K562 (cell line): Measurements from ENCODE around the gene ASIC3. TPM values are rescaled to one million over a fixed set of nuclear protein-coding genes. Genes with fewer than 3 reads are reported as not detected.
A peak's percentile ranks its signal among the peaks of the same experiment; 100 is the strongest.

Experiments used
- ATF1 ChIP-seq, 2 experiments: fragments of 450-650 bp in 1 of 2; IDR thresholded peaks; 2 replicates each; pipeline ENCODE4 v1.6.1; 2016; ENCODE audit warnings: missing compliant biosample characterization in 1 of 2, missing genetic modification characterization in 1 of 2
- CBFA2T2 ChIP-seq: fragments of 450-650 bp; conservative IDR thresholded peaks from 2 replicates; pipeline ENCODE4 v1.6.1; 2017; ENCODE audit warnings: mild to moderate bottlenecking
- GTF2E2 ChIP-seq: fragments of 200-800 bp; sonication (Bioruptor generic); IDR thresholded peaks from 2 replicates; pipeline ENCODE4 v1.6.1; 2016; ENCODE audit warnings: missing genetic modification characterization, missing compliant biosample characterization
- HDGF ChIP-seq: fragments of 450-650 bp; IDR thresholded peaks from 2 replicates; pipeline ENCODE4 v1.6.1; 2016
- HSF4 ChIP-seq: fragments of 250-450 bp; sonication (Bioruptor Pico); IDR thresholded peaks from 2 replicates; pipeline ENCODE4 v2.1.2; 2022; ENCODE audit warnings: mild to moderate bottlenecking, moderate library complexity, borderline replicate concordance
- NFE2 ChIP-seq: IDR thresholded peaks from 2 replicates; pipeline ENCODE4 v1.6.1; 2014; ENCODE audit warnings: antibody characterized with exemption, low read depth
- polyA plus RNA-seq, 8 experiments: library from polyadenylated mRNA; depleted of rRNA in 4 of 8; stranded (reverse) in 5 of 8; unstranded in 3 of 8; fragments of >200 nt; fragmentation: Nextera tagmentation in 2 of 8; fragmentation: Illumina TruSeq in 1 of 8; extraction: Ambion mirVana in 2 of 8; extraction: Trizol in 1 of 8; gene quantifications; 2 replicates each; pipeline versions ENCODE4 v1.2.1 to v1.2.3, GENCODE V29; 2011 to 2014; ENCODE audit warnings: inconsistent platforms in 1 of 8, missing spikeins in 1 of 8
- total RNA-seq, 7 experiments: library from RNA; depleted of rRNA in 6 of 7; stranded (reverse); fragments of >200 nt in 6 of 7; fragmentation: Illumina TruSeq in 2 of 7; extraction: Trizol in 2 of 7; gene quantifications; 2 replicates each; pipeline versions ENCODE4 v1.2.1 to v1.2.3, GENCODE V29; 2011 to 2021; ENCODE audit warnings: low replicate concordance in 1 of 7
- TF ChIP-seq, protein P1 (sequence below): fragments of 450-650 bp; IDR thresholded peaks from 2 replicates; pipeline ENCODE4 v1.6.1; 2017; ENCODE audit warnings: antibody characterized with exemption, mild to moderate bottlenecking
- TF ChIP-seq, protein P2 (sequence below): sonication (generic); IDR thresholded peaks from 2 replicates; pipeline ENCODE4 v1.6.1; 2016
- TF ChIP-seq, protein P3 (sequence below), 3 experiments: IDR thresholded peaks in 2 of 3; conservative IDR thresholded peaks in 1 of 3; 2 replicates each; pipeline ENCODE4 v1.5.1; 2011 to 2012; ENCODE audit warnings: low read length in 3 of 3, mild to moderate bottlenecking in 3 of 3, control low read depth in 2 of 3, improper control_type of control experiment in 1 of 3, inconsistent platforms in 1 of 3, low read depth in 1 of 3, mixed read lengths in 1 of 3, moderate library complexity in 1 of 3; ENCODE audit not compliant: insufficient read depth in 2 of 3
- TF ChIP-seq, protein P4 (sequence below), 2 experiments: fragments of 450-650 bp in 1 of 2; sonication (generic) in 1 of 2; formaldehyde crosslinking in 1 of 2; IDR thresholded peaks in 1 of 2; conservative IDR thresholded peaks in 1 of 2; 2 replicates each; pipeline versions ENCODE4 v1.6.1 to v1.8.1; 2016 to 2023; ENCODE audit warnings: mild to moderate bottlenecking in 2 of 2, moderate library complexity in 2 of 2, inconsistent platforms in 1 of 2, missing genetic modification reagents in 1 of 2
- TF ChIP-seq, protein P5 (sequence below): sonication (generic); formaldehyde crosslinking; IDR thresholded peaks from 2 replicates; pipeline ENCODE4 v1.9.0; 2022; ENCODE audit warnings: mild to moderate bottlenecking, missing genetic modification reagents
- TF ChIP-seq, protein P6 (sequence below): fragments of 450-650 bp; conservative IDR thresholded peaks from 2 replicates; pipeline ENCODE4 v1.6.1; 2016; ENCODE audit warnings: missing genetic modification characterization, low read depth, mild to moderate bottlenecking, missing compliant biosample characterization, moderate library complexity

ASIC3 gene
- total and polyA plus RNA-seq, 9 of the 15 experiments (the other 6 are each of a cell fraction or from before 2014, with no cell fraction given), result 0.11 to 5.0 (median 0.87) TPM

DNA sequence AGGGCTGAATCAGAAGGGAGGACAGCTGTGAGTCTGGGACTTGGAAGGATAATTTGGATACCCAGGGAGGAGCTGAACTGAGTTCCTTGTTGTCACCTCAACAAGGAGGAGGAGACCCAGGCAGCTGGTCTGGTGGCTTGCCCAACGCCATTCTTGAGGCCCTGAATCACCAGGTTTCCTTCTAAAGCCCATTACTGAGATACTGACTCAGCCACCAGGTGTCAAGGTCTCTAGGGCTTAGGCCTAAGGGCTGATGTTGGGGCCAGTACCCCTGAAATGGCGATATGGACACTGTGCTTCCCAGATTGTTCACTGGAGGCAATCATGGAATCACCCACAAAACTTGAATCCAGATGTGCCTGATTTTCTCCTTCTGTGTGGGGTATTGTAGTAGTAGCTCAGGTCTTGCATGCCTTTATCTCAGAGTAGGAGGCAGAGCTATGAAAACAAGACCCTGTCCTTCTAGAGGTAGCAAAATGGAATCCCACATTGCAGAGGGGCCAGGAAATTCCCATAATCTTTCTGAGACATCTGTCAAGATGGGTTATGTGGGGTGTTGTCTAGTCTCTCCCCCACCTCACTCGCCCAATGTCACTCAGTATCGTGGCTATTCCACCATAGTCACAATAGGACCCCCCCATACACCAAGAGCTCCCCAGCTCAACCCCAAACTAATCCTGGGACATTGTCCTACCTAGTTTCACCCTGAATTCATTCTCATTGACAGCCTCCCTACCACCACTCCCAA, 22.2 kb upstream of the ASIC3 start (continued):
- TF ChIP-seq, protein P1, sequence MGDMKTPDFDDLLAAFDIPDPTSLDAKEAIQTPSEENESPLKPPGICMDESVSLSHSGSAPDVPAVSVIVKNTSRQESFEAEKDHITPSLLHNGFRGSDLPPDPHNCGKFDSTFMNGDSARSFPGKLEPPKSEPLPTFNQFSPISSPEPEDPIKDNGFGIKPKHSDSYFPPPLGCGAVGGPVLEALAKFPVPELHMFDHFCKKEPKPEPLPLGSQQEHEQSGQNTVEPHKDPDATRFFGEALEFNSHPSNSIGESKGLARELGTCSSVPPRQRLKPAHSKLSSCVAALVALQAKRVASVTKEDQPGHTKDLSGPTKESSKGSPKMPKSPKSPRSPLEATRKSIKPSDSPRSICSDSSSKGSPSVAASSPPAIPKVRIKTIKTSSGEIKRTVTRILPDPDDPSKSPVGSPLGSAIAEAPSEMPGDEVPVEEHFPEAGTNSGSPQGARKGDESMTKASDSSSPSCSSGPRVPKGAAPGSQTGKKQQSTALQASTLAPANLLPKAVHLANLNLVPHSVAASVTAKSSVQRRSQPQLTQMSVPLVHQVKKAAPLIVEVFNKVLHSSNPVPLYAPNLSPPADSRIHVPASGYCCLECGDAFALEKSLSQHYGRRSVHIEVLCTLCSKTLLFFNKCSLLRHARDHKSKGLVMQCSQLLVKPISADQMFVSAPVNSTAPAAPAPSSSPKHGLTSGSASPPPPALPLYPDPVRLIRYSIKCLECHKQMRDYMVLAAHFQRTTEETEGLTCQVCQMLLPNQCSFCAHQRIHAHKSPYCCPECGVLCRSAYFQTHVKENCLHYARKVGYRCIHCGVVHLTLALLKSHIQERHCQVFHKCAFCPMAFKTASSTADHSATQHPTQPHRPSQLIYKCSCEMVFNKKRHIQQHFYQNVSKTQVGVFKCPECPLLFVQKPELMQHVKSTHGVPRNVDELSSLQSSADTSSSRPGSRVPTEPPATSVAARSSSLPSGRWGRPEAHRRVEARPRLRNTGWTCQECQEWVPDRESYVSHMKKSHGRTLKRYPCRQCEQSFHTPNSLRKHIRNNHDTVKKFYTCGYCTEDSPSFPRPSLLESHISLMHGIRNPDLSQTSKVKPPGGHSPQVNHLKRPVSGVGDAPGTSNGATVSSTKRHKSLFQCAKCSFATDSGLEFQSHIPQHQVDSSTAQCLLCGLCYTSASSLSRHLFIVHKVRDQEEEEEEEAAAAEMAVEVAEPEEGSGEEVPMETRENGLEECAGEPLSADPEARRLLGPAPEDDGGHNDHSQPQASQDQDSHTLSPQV, result peak; percentile 58
- TF ChIP-seq HDGF (no peak), ATF1 (CRISPR knock-in tag; IDR thresholded peaks at IDR 0.05) (no peak), ATF1 (tag; IDR thresholded peaks at IDR 0.05) (no peak), NFE2 (peak; percentile 73), GTF2E2 (tag) (no peak; the same call in 1 of the 2 replicates), HSF4 (peak; percentile 17; the same call in 1 of the 2 replicates), CBFA2T2 (peak; percentile 60)
- TF ChIP-seq, protein P2, sequence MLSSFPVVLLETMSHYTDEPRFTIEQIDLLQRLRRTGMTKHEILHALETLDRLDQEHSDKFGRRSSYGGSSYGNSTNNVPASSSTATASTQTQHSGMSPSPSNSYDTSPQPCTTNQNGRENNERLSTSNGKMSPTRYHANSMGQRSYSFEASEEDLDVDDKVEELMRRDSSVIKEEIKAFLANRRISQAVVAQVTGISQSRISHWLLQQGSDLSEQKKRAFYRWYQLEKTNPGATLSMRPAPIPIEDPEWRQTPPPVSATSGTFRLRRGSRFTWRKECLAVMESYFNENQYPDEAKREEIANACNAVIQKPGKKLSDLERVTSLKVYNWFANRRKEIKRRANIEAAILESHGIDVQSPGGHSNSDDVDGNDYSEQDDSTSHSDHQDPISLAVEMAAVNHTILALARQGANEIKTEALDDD, result 0 out of 2 replicates have a peak, but pooled peaks have one; percentile 20
- TF ChIP-seq, protein P3, sequence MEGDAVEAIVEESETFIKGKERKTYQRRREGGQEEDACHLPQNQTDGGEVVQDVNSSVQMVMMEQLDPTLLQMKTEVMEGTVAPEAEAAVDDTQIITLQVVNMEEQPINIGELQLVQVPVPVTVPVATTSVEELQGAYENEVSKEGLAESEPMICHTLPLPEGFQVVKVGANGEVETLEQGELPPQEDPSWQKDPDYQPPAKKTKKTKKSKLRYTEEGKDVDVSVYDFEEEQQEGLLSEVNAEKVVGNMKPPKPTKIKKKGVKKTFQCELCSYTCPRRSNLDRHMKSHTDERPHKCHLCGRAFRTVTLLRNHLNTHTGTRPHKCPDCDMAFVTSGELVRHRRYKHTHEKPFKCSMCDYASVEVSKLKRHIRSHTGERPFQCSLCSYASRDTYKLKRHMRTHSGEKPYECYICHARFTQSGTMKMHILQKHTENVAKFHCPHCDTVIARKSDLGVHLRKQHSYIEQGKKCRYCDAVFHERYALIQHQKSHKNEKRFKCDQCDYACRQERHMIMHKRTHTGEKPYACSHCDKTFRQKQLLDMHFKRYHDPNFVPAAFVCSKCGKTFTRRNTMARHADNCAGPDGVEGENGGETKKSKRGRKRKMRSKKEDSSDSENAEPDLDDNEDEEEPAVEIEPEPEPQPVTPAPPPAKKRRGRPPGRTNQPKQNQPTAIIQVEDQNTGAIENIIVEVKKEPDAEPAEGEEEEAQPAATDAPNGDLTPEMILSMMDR (IDR thresholded peaks at IDR 0.05 in 2 of 3, conservative IDR thresholded peaks at IDR 0.05 in 1 of 3; ENCODE audit: insufficient read depth in 2 of 3, low read depth in 1 of 3, low read length in 3 of 3), result no peak
- TF ChIP-seq, protein P4, sequence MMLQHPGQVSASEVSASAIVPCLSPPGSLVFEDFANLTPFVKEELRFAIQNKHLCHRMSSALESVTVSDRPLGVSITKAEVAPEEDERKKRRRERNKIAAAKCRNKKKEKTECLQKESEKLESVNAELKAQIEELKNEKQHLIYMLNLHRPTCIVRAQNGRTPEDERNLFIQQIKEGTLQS (IDR thresholded peaks at IDR 0.05), result peak; percentile 43; the same call in 1 of the 2 replicates
- TF ChIP-seq, protein P4 (CRISPR knock-in tag; conservative IDR thresholded peaks at IDR 0.05), result no peak
- TF ChIP-seq, protein P5, sequence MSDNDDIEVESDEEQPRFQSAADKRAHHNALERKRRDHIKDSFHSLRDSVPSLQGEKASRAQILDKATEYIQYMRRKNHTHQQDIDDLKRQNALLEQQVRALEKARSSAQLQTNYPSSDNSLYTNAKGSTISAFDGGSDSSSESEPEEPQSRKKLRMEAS (CRISPR knock-in tag), result peak; percentile 62
- TF ChIP-seq, protein P6, sequence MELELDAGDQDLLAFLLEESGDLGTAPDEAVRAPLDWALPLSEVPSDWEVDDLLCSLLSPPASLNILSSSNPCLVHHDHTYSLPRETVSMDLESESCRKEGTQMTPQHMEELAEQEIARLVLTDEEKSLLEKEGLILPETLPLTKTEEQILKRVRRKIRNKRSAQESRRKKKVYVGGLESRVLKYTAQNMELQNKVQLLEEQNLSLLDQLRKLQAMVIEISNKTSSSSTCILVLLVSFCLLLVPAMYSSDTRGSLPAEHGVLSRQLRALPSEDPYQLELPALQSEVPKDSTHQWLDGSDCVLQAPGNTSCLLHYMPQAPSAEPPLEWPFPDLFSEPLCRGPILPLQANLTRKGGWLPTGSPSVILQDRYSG, result no peak
